ENCODE data around the gene CSGALNACT2. TPM values are rescaled to one million over a fixed set of nuclear protein-coding genes. Genes with fewer than 3 reads are reported as not detected.
A peak's percentile ranks its signal among the peaks of the same experiment; 100 is the strongest.

CSGALNACT2 gene
- total RNA-seq, 1 donor from 2014 or later: 10.4 TPM

DNA sequence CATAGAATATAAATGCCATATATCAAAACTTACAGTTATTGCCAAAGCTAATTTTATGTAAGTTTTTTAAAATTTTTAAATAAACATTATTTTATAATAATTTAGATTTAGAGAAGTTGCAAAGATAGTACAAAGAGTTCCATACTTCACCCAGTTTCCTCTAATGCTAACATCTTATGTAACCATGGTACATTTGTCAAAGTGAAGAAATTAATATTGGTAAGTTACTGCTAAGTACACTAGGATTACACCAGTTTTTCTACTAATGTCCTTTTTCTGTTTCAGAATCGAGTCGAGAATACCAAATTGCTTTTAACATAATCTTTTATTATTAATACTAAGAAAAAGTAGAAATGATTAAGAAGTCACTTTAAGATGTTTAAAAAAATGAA is 29.2 kb downstream of the CSGALNACT2 start:
- TF ChIP-seq, protein P1, sequence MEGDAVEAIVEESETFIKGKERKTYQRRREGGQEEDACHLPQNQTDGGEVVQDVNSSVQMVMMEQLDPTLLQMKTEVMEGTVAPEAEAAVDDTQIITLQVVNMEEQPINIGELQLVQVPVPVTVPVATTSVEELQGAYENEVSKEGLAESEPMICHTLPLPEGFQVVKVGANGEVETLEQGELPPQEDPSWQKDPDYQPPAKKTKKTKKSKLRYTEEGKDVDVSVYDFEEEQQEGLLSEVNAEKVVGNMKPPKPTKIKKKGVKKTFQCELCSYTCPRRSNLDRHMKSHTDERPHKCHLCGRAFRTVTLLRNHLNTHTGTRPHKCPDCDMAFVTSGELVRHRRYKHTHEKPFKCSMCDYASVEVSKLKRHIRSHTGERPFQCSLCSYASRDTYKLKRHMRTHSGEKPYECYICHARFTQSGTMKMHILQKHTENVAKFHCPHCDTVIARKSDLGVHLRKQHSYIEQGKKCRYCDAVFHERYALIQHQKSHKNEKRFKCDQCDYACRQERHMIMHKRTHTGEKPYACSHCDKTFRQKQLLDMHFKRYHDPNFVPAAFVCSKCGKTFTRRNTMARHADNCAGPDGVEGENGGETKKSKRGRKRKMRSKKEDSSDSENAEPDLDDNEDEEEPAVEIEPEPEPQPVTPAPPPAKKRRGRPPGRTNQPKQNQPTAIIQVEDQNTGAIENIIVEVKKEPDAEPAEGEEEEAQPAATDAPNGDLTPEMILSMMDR (conservative IDR thresholded peaks at IDR 0.05; ENCODE audit: low read depth, low read length): no peak
- no peak for DNase-seq (ENCODE audit: low read depth)
- no peak overlapping the region for H3K4me3 ChIP-seq (ENCODE audit: low read depth, low read length)

DNA sequence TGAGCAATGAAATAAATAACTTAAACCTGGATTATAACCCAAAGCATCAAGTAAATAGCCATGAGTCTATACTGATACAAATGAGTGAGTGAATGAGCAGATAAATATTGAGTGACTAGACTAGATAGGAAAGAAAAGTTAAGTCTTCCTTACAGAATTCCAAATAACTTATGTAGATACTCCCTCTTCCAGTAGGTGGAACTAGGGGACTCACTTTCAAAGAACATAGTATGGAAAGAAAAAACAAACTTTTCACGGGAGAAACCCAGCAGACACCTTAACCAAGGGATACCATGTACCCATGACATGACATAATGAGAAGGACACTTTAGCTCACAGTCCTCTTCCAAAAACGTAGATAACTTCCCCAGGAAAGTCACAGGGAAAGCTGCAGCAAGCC is 32.2 kb downstream of the CSGALNACT2 start:
- H3K4me3 ChIP-seq (ENCODE audit: low read depth, low read length): no peak overlapping the region
- TF ChIP-seq, protein P1 (conservative IDR thresholded peaks at IDR 0.05; ENCODE audit: low read depth, low read length): peak; percentile 35
- no peak for DNase-seq (ENCODE audit: low read depth)

GRCh38 chr10:43172645-43173044 is 34.4 kb downstream of the CSGALNACT2 start:
- no peak overlapping the region for H3K4me3 ChIP-seq (ENCODE audit: low read depth, low read length)

DNA sequence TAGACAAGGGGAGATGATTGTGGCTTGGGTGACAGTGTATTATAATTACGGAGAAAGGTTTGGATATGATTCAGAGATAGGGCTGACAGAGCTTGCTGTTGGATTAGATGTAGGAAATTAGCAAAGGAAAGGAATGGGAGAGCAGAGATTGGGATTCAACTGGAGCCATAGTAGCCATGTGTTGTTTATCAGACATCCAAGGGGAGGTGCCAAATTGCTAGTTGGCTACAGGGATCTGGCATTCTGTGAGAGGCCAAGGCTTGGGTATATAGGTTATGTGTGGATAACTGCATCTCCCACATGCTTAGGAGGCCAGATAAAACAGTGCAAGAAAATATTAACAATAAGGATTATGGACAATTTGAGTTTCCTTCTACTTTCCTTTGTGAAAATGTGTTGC is 34.9 kb downstream of the CSGALNACT2 start:
- no peak for DNase-seq (ENCODE audit: low read depth)
- H3K4me3 ChIP-seq (ENCODE audit: low read depth, low read length): no peak overlapping the region
- TF ChIP-seq, protein P1 (conservative IDR thresholded peaks at IDR 0.05; ENCODE audit: low read depth, low read length): no peak

More at GRCh38 chr10:43172645-43173044, 34.4 kb downstream of the CSGALNACT2 start:
- DNase-seq (ENCODE audit: low read depth): no peak
- TF ChIP-seq, protein P1 (conservative IDR thresholded peaks at IDR 0.05; ENCODE audit: low read depth, low read length): no peak

GRCh38 chr10:43174969-43175368 is 36.7 kb downstream of the CSGALNACT2 start:
- no peak for DNase-seq (ENCODE audit: low read depth)

GRCh38 chr10:43176271-43176670 is 38.0 kb downstream of the CSGALNACT2 start:
- TF ChIP-seq, protein P1 (conservative IDR thresholded peaks at IDR 0.05; ENCODE audit: low read depth, low read length): no peak

More at GRCh38 chr10:43174969-43175368, 36.7 kb downstream of the CSGALNACT2 start:
- H3K4me3 ChIP-seq (ENCODE audit: low read depth, low read length): no peak overlapping the region
- TF ChIP-seq, protein P1 (conservative IDR thresholded peaks at IDR 0.05; ENCODE audit: low read depth, low read length): no peak

DNA sequence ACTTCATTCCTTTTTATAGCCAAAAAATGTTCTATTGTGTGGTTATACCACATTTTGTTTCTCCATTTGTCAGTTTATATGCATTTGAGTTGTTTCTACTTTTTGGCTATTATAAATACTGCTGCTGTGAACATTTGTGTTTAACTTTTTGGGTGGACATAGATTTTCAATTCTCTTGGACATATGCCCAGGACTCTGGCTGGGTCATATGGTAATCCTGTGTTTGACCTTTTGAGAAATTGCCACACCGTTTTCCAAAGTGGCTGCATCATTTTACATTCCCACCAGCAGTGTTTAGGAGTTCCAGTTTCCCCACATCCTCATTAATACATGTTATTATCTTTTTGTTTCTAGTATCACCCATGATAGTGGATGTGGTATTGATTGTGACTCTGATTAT is 39.4 kb downstream of the CSGALNACT2 start:
- no peak for DNase-seq (ENCODE audit: low read depth)
- TF ChIP-seq, protein P1 (conservative IDR thresholded peaks at IDR 0.05; ENCODE audit: low read depth, low read length): no peak
- no peak overlapping the region for H3K4me3 ChIP-seq (ENCODE audit: low read depth, low read length)

More at GRCh38 chr10:43176271-43176670, 38.0 kb downstream of the CSGALNACT2 start:
- no peak overlapping the region for H3K4me3 ChIP-seq (ENCODE audit: low read depth, low read length)
- peak; percentile 60 for DNase-seq (ENCODE audit: low read depth)

All from epithelial cell of proximal tubule (primary cell).